ENCODE measurements around the gene DNAJC30. TPM values are rescaled to one million over a fixed set of nuclear protein-coding genes. Genes with fewer than 3 reads are reported as not detected.

Gene DNAJC30
- total RNA-seq, 2 donors from 2014 or later = 6.3 to 12.9 TPM

DNA sequence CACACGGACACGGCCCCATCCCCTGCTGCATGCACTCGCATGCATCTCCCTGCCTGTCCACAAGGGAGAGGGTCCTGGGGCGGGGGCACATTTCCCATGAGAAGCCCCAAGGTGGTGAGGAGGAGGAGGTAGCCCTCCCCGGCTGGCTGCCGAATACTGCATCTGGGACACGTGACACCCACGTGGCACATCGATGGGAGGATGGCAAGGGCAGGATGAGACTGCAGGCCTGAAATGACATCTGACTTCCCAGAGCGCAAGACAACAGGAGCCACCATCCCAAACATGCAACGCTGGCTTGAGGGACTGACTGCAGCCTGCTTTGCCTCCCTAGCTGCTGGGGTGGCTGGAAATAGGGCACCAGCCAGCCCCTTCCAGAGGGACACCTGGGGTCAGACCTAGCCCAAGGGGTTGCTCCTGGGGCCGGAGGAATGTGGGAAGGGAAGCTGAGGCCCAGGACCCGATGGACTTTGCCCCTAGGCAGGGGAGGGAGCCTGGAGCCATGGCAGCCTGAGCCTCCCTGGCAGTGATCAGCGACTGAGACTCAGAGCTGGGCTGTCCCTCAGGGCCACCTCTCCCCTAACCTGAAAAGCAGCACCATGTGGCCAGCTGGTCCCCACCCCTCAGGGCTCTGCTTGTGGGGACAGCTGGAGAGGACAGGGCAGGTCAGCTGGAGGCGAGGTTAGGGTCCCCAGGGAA lies 16.3 kb upstream of the DNAJC30 start:
- DNase-seq (ENCODE audit: low spot score) = no peak
- no peaks in the 10 kb centered on the region for H3K27me3 ChIP-seq
- H3K9me3 ChIP-seq = no peaks in the 10 kb centered on the region
- H3K4me3 ChIP-seq = no peak overlapping the region
- peaks cover 0 to 9% of the 10 kb centered on the region in 2 donors for H3K4me1 ChIP-seq
- no peak overlapping the region for H3K27ac ChIP-seq
- peaks cover 24% of the 10 kb centered on the region for H3K36me3 ChIP-seq
- TF ChIP-seq, protein P1, sequence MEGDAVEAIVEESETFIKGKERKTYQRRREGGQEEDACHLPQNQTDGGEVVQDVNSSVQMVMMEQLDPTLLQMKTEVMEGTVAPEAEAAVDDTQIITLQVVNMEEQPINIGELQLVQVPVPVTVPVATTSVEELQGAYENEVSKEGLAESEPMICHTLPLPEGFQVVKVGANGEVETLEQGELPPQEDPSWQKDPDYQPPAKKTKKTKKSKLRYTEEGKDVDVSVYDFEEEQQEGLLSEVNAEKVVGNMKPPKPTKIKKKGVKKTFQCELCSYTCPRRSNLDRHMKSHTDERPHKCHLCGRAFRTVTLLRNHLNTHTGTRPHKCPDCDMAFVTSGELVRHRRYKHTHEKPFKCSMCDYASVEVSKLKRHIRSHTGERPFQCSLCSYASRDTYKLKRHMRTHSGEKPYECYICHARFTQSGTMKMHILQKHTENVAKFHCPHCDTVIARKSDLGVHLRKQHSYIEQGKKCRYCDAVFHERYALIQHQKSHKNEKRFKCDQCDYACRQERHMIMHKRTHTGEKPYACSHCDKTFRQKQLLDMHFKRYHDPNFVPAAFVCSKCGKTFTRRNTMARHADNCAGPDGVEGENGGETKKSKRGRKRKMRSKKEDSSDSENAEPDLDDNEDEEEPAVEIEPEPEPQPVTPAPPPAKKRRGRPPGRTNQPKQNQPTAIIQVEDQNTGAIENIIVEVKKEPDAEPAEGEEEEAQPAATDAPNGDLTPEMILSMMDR (IDR thresholded peaks at IDR 0.05) = no peak

DNA sequence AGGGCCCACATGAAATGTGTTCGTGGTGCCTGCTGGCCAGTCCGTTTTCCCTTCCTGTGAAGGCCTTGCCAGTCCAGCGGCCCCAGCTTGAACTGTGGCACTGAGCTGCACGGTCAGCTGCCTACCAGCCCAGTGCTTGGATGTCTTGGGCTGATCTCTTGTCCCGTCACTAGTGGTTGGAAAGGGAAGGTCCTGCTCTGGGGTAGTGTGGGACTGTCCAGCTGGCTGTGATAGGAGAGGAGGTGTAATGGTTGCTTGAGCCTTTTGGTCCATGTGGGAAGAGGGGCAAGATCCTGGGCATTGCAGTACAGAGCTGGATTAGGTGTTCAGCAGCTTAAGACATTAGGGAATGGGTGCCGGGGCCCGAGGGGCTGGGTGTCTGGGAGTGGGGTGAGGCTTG lies 15.2 kb upstream of the DNAJC30 start:
- no peaks in the 10 kb centered on the region for H3K4me1 ChIP-seq
- no peaks in the 10 kb centered on the region for H3K9me3 ChIP-seq
- no peak overlapping the region for H3K4me3 ChIP-seq
- DNase-seq (ENCODE audit: low spot score) = no peak
- TF ChIP-seq, protein P1 (IDR thresholded peaks at IDR 0.05) = no peak
- H3K27ac ChIP-seq = no peak overlapping the region
- peaks cover 35% of the 10 kb centered on the region for H3K36me3 ChIP-seq
- no peaks in the 10 kb centered on the region for H3K27me3 ChIP-seq

DNA sequence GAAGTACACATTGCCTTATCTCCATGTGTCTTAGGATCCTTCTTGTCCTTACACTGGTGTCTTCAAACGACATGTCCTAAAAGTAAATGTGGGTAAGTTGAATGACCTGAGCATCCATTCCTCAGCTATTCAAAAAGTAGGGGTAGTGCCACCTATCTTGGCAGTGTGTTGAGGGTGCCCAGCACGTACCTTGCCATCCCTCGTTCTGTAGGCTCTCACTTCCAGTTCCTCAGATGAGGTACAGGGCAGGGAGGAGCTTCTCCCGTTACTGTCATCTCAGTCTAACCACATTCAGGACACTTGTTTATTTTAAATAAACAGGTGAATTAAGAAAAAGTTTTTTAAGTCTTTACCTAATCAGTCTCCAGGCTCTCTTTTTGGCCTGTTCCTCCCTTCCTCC lies 13.1 kb upstream of the DNAJC30 start:
- no peaks in the 10 kb centered on the region for H3K27me3 ChIP-seq
- no peak for DNase-seq (ENCODE audit: low spot score)
- H3K36me3 ChIP-seq = peaks cover 53% of the 10 kb centered on the region
- no peak overlapping the region for H3K27ac ChIP-seq
- TF ChIP-seq, protein P1 (IDR thresholded peaks at IDR 0.05) = no peak
- no peaks in the 10 kb centered on the region for H3K4me1 ChIP-seq
- no peaks in the 10 kb centered on the region for H3K9me3 ChIP-seq
- no peak overlapping the region for H3K4me3 ChIP-seq

DNA sequence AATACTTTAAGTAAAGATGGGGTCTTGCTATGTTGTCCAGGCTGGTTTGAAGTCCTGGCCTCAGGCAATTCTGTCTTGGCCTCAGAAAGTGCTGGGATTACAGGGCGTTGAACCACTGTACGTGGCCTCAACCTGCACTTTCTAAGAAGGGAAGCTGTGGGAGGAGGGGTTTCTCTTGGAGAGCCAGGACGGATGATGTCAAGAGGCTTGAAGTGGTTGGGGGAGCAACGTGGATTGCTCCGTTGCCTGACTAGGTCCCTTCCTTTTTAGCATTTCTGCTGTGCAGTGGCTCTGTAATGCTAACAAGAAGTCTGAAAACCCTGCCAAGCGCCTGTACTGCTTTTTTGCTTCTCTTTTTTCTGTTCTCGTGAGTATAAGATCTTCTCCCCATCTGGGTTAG lies 7.4 kb upstream of the DNAJC30 start:
- TF ChIP-seq, protein P1 (IDR thresholded peaks at IDR 0.05) = no peak
- Histone ChIP-seq H3K27ac (no peak overlapping the region), H3K27me3 (no peaks in the 10 kb centered on the region), H3K9me3 (no peaks in the 10 kb centered on the region), H3K4me1 (no peaks in the 10 kb centered on the region), H3K4me3 (no peak overlapping the region), H3K36me3 (peaks cover 56% of the 10 kb centered on the region)
- no peak for DNase-seq (ENCODE audit: low spot score)

DNA sequence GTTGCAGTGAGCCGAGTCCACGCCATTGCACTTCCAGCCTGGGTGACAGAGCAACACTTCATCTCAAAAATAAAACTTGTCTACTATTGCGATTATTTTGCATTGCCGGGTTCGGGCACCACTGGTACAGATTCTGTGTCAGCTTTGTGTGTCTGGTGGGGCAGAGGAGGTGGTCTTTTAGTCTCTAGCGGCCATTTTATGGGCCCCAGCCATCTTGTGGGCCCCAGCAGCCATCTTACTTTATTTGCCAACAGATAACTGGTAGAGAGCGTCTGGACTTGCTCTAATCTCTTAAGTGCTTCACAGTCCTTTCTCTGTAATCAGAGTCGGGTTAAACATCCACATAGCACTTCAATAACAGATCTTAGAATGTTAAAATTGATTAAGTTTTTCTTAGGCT lies 5.0 kb upstream of the DNAJC30 start:
- H3K4me3 ChIP-seq = no peak overlapping the region
- TF ChIP-seq, protein P1 (IDR thresholded peaks at IDR 0.05) = no peak
- H3K4me1 ChIP-seq = peaks cover 0 to 7% of the 10 kb centered on the region in 2 donors
- DNase-seq (ENCODE audit: low spot score) = no peak
- no peaks in the 10 kb centered on the region for H3K27me3 ChIP-seq
- no peaks in the 10 kb centered on the region for H3K9me3 ChIP-seq
- H3K27ac ChIP-seq = no peak overlapping the region
- peaks cover 38% of the 10 kb centered on the region for H3K36me3 ChIP-seq

DNA sequence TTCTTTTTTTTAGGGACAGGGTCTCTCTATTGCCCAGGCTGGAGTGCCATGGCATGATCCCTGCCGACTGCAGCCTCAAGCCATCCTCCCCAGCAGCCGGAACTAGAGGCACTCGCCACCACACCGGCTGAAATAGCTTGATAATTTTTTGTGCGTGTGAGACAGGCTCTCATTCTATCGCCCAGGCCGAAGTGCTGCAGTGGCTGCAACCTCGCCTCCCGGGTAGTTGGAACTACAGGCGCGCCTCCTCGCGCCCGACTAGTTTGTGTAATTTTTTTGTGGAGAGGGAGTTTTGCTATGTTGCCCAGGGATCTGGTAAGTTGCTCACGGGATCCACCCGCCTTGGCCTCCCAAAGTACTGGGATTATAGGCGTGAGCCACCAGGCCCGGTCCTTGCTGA lies 2.1 kb upstream of the DNAJC30 start:
- TF ChIP-seq, protein P1 (IDR thresholded peaks at IDR 0.05) = no peak
- Histone ChIP-seq H3K27ac (no peak overlapping the region), H3K4me1 (peaks cover 0 to 31% of the 10 kb centered on the region in 2 donors), H3K9me3 (no peaks in the 10 kb centered on the region), H3K36me3 (peaks cover 20% of the 10 kb centered on the region), H3K27me3 (no peaks in the 10 kb centered on the region), H3K4me3 (no peak overlapping the region)
- DNase-seq (ENCODE audit: low spot score) = no peak

Data from right atrium auricular region (tissue), 2 donors.